HEK293 (cell line): Measurements from ENCODE around the gene EDC3.

Source experiments
- CTCF ChIP-seq: fragments of 450-650 bp; formaldehyde crosslinking; IDR thresholded peaks from 2 replicates; pipeline ENCODE4 v1.5.1; 2016; ENCODE audit warnings: missing biosample characterization, missing genetic modification characterization
- KLF9 ChIP-seq: fragments of 450-650 bp; formaldehyde crosslinking; IDR thresholded peaks from 2 replicates; pipeline ENCODE4 v1.5.1; 2016; ENCODE audit warnings: missing biosample characterization, missing genetic modification characterization, low read depth
- TCF7L2 ChIP-seq: IDR thresholded peaks from 2 replicates; pipeline ENCODE4 v1.6.1; 2011; ENCODE audit warnings: low read depth, mild to moderate bottlenecking, inconsistent platforms, low read length, moderate library complexity, borderline replicate concordance
- ZBTB11 ChIP-seq: fragments of 450-650 bp; formaldehyde crosslinking; conservative IDR thresholded peaks from 2 replicates; pipeline ENCODE4 v1.5.1; 2016; ENCODE audit warnings: low read depth, missing biosample characterization, missing genetic modification characterization
- ZNF10 ChIP-seq: fragments of 450-650 bp; formaldehyde crosslinking; IDR thresholded peaks from 2 replicates; pipeline ENCODE4 v1.5.1; 2017; ENCODE audit warnings: missing biosample characterization, missing genetic modification characterization
- ZNF175 ChIP-seq: fragments of 450-650 bp; formaldehyde crosslinking; IDR thresholded peaks from 2 replicates; pipeline ENCODE4 v1.5.1; 2016; ENCODE audit warnings: missing biosample characterization, missing genetic modification characterization
- ZNF248 ChIP-seq: fragments of 450-650 bp; formaldehyde crosslinking; IDR thresholded peaks from 2 replicates; pipeline ENCODE4 v1.5.1; 2017; ENCODE audit warnings: missing biosample characterization, missing genetic modification characterization
- ZNF544 ChIP-seq: fragments of 450-650 bp; formaldehyde crosslinking; IDR thresholded peaks from 2 replicates; pipeline ENCODE4 v1.5.0; 2017; ENCODE audit warnings: missing biosample characterization, missing genetic modification characterization
- TF ChIP-seq, protein P1 (sequence below): fragments of 450-650 bp; formaldehyde crosslinking; IDR thresholded peaks from 2 replicates; pipeline ENCODE4 v1.5.1; 2016; ENCODE audit warnings: missing biosample characterization, missing genetic modification characterization

- TF ChIP-seq ZNF544 (no peak), TCF7L2 (no peak), CTCF (tag by site-specific recombination) (no peak), ZNF10 (tag by site-specific recombination) (no peak), ZBTB11 (no peak), KLF9 (no peak), ZNF248 (tag by site-specific recombination) (no peak), ZNF175 (tag by site-specific recombination) (no peak)
- TF ChIP-seq, protein P1, sequence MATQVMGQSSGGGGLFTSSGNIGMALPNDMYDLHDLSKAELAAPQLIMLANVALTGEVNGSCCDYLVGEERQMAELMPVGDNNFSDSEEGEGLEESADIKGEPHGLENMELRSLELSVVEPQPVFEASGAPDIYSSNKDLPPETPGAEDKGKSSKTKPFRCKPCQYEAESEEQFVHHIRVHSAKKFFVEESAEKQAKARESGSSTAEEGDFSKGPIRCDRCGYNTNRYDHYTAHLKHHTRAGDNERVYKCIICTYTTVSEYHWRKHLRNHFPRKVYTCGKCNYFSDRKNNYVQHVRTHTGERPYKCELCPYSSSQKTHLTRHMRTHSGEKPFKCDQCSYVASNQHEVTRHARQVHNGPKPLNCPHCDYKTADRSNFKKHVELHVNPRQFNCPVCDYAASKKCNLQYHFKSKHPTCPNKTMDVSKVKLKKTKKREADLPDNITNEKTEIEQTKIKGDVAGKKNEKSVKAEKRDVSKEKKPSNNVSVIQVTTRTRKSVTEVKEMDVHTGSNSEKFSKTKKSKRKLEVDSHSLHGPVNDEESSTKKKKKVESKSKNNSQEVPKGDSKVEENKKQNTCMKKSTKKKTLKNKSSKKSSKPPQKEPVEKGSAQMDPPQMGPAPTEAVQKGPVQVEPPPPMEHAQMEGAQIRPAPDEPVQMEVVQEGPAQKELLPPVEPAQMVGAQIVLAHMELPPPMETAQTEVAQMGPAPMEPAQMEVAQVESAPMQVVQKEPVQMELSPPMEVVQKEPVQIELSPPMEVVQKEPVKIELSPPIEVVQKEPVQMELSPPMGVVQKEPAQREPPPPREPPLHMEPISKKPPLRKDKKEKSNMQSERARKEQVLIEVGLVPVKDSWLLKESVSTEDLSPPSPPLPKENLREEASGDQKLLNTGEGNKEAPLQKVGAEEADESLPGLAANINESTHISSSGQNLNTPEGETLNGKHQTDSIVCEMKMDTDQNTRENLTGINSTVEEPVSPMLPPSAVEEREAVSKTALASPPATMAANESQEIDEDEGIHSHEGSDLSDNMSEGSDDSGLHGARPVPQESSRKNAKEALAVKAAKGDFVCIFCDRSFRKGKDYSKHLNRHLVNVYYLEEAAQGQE (tag by site-specific recombination) = no peak
Observed at GRCh38 chr15:74618841-74619596, 76.8 kb downstream of the EDC3 start.
